GM13977 (cell line): ENCODE data around the gene UNC119B.
"Not testable (repeated sequence)": the region's sequence is repeated elsewhere in the genome, so short reads cannot be mapped to it uniquely, and the experiment has no call there.

Experiments used
- DNase-seq: peaks from one replicate; pipeline ENCODE4 v3.0.0; 2012; ENCODE audit warnings: low spot score
- CTCF ChIP-seq: IDR thresholded peaks from 2 replicates; pipeline ENCODE4 v1.5.1; 2012; ENCODE audit warnings: mild to moderate bottlenecking, control low read depth; ENCODE audit not compliant: insufficient read depth; ENCODE audit errors: extremely low read depth, missing control alignments
- in situ Hi-C: fragments of 300-500 bp; cut with MboI; formaldehyde crosslinking; loops from one replicate; pipeline ENCODE4 v1.12.0; 2022; ENCODE audit warnings: low sequenced_read_pairs, low pct_unique_long_range_greater_than_20kb, mixed read lengths, inconsistent platforms; ENCODE audit not compliant: unreplicated experiment

Gene UNC119B

DNA sequence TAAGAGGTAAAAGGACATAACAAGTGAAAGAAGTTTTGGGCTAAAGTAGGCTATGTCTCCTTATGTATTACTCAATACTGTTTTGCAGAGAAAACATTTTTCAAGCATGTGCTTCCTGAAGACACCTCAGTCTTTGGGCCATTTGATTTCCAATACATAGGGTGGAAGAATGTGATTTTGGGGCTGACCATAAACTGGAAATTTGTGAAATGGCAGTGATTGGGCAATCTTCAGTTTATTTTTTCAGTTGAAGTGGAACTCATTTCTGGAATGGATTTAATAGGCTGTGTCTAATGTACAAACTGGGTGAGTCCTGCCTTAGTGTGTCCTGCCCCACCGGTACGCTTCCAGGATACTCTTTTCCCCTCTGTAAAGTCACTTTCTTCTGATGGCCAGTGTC, 12.5 kb downstream of the UNC119B start:
- no peak for TF ChIP-seq CTCF
- DNase-seq, result no peak
- in situ Hi-C loops, result no loop called here

GRCh38 chr12:120724720-120725119, 14.5 kb downstream of the UNC119B start:
- in situ Hi-C loops, result no loop called here

GRCh38 chr12:120725151-120725658, 14.9 kb downstream of the UNC119B start:
- in situ Hi-C loops, result no loop called here
- no peak for TF ChIP-seq CTCF
- no peak for DNase-seq

More at GRCh38 chr12:120724720-120725119, 14.5 kb downstream of the UNC119B start:
- TF ChIP-seq CTCF, result no peak
- no peak for DNase-seq

DNA sequence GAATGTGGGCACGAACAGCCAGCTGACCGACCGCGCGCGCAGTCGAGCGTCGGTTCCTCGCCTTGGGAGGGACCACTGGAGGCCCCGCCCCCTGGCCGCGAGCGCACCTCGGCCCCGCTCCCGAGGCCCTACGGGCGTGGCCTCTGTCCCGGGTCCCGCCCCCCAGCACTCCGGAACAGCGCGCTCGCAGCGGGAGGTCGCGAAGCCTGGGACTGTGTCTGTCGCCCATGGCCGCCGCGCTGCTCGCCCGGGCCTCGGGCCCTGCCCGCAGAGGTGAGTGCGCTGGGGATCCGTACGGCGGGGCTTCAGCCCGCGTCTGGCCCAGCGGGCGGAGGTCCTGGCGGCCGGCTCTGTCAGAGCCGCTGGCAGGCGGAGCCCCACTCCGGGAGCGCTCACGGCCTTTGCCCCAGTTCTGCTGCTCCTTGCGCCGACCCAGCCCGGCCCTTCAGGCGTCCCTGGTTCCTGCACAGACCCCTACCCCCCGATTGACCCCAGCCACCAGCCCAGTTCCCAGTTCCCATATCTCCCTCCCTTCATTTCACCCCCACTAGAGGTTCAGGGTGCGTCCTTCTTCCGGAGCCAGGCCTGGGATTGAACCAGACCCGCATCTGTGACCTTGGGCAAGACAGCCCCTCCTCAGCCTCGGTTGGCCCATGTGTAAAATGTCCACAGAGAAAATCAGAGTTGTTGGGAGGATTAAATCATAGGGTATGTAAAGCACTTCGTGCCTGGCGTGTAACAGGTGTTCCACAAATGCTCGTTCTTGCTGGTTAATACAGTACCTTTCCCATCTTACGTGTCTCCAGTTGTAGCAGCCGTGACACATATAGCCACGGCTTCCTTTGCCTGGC, 15.6 kb downstream of the UNC119B start, which contains the start of gene ACADS:
Gene ACADS, plus strand, starts transcription at position 168 of the 851 bp plus-strand sequence. Its CDS starts 60 bp downstream, at position 228.
- in situ Hi-C loops, result no loop called here
- DNase-seq, result peak; percentile 99
- TF ChIP-seq CTCF, result no peak

GRCh38 chr12:120726510-120726793, 16.2 kb downstream of the UNC119B start:
- no peak for TF ChIP-seq CTCF
- no peak for DNase-seq
- in situ Hi-C loops, result no loop called here

GRCh38 chr12:120726961-120727360, 16.7 kb downstream of the UNC119B start:
- in situ Hi-C loops, result no loop called here
- no peak for TF ChIP-seq CTCF
- DNase-seq, result no peak

DNA sequence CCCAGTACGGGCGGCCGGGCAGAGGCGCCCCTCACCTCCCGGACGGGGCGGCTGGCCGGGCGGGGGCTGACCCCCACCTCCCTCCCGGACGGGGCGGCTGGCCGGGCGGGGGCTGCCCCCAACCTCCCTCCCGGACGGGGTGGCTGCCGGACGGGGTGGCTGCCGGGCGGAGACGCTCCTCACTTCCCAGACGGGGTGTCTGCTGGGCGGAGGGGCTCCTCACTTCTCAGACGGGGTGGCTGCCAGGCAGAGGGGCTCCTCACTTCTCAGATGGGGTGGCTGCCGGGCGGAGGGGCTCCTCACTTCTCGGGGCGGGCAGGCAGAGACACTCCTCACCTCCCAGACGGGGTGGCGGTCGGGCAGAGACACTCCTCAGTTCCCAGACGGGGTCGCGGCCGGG, 21.9 kb downstream of the UNC119B start:
- in situ Hi-C loops, DNase-seq: not testable (repeated sequence)
